Cardiac fibroblast (primary cell): Measurements from ENCODE around the gene ZNF260.

Experiments used
- DNase-seq, 2 donors: peaks; one replicate each; pipeline versions ENCODE4 v3.0.0 to v3.0.0-alpha.2; 2010; ENCODE audit warnings: low read depth in 2 of 2
- H3K4me3 ChIP-seq, 2 donors: replicated peaks in 1 of 2; 1 replicate in 1 of 2; 2 replicates in 1 of 2; pipeline ENCODE4 v1.5.1; 2011; ENCODE audit warnings: low read depth in 2 of 2, low read length in 2 of 2, mild to moderate bottlenecking in 2 of 2, moderate library complexity in 1 of 2
- CTCF ChIP-seq: IDR thresholded peaks from one replicate; pipeline ENCODE4 v1.5.1; 2011; ENCODE audit warnings: low read depth, mild to moderate bottlenecking, low read length, inconsistent platforms

ZNF260 gene

GRCh38 chr19:36528194-36528920, at the start of gene ZNF260:
Gene ZNF260 (minus strand): TSS chr19:36528271. CDS start chr19:36515238, 13,033 bp downstream.
- peak; percentile 98 to 99 for DNase-seq
- peak within 1 kb of the TSS; percentile 66 to 76 for H3K4me3 ChIP-seq
- TF ChIP-seq CTCF, result peak; percentile 6

- peak in 1 of 2 donors; percentile 68 for DNase-seq
- no peak overlapping the region for H3K4me3 ChIP-seq
- TF ChIP-seq CTCF, result no peak
Observed at GRCh38 chr19:36577271-36577996, 49.4 kb upstream of the ZNF260 start.

GRCh38 chr19:36574741-36575140, 46.7 kb upstream of the ZNF260 start:
- DNase-seq, result no peak
- no peak overlapping the region for H3K4me3 ChIP-seq
- no peak for TF ChIP-seq CTCF

- peak overlapping the region; percentile 89 to 98 for H3K4me3 ChIP-seq
- TF ChIP-seq CTCF, result no peak
- peak; percentile 44 to 47 for DNase-seq
Observed at GRCh38 chr19:36573895-36574720, 46.0 kb upstream of the ZNF260 start.

GRCh38 chr19:36573020-36573894, 45.2 kb upstream of the ZNF260 start, which contains the start of gene ZNF529:
Gene ZNF529 (minus strand): TSS chr19:36573292. CDS start chr19:36572346, 946 bp downstream.
- DNase-seq, result peak; percentile 91
- peak within 1 kb of the TSS; percentile 89 to 98 for H3K4me3 ChIP-seq
- TF ChIP-seq CTCF, result no peak

GRCh38 chr19:36572593-36573019, 44.5 kb upstream of the ZNF260 start:
- DNase-seq, result no peak
- no peak for TF ChIP-seq CTCF
- peak overlapping the region; percentile 89 to 98 for H3K4me3 ChIP-seq
